ENCODE measurements around the gene GPR37.

Gene GPR37

GRCh38 chr7:124790645-124791044 is 25.1 kb upstream of the GPR37 start:
- DNase-seq (ENCODE audit: low read depth): no peak
- TF ChIP-seq CTCF (conservative IDR thresholded peaks at IDR 0.05; ENCODE audit: low read depth, low read length): no peak
- no peak overlapping the region for H3K4me3 ChIP-seq (ENCODE audit: low read length)

- no peak overlapping the region for H3K4me3 ChIP-seq (ENCODE audit: low read length)
- no peak for TF ChIP-seq CTCF (conservative IDR thresholded peaks at IDR 0.05; ENCODE audit: low read depth, low read length)
- no peak for DNase-seq (ENCODE audit: low read depth)
Observed at GRCh38 chr7:124785994-124786393, 20.4 kb upstream of the GPR37 start.

GRCh38 chr7:124784879-124785818 is 19.6 kb upstream of the GPR37 start:
- H3K4me3 ChIP-seq (ENCODE audit: low read length): no peak overlapping the region
- no peak for DNase-seq (ENCODE audit: low read depth)
- TF ChIP-seq CTCF (conservative IDR thresholded peaks at IDR 0.05; ENCODE audit: low read depth, low read length): peak; percentile 93

- TF ChIP-seq CTCF (conservative IDR thresholded peaks at IDR 0.05; ENCODE audit: low read depth, low read length): no peak
- H3K4me3 ChIP-seq (ENCODE audit: low read length): no peak overlapping the region
- no peak for DNase-seq (ENCODE audit: low read depth)
Observed at GRCh38 chr7:124783271-124783670, 17.7 kb upstream of the GPR37 start.

- DNase-seq (ENCODE audit: low read depth): no peak
- no peak for TF ChIP-seq CTCF (conservative IDR thresholded peaks at IDR 0.05; ENCODE audit: low read depth, low read length)
- no peak overlapping the region for H3K4me3 ChIP-seq (ENCODE audit: low read length)
Observed at GRCh38 chr7:124781907-124782734, 16.5 kb upstream of the GPR37 start.

GRCh38 chr7:124781418-124781817 is 15.8 kb upstream of the GPR37 start:
- no peak for TF ChIP-seq CTCF (conservative IDR thresholded peaks at IDR 0.05; ENCODE audit: low read depth, low read length)
- no peak for DNase-seq (ENCODE audit: low read depth)
- no peak overlapping the region for H3K4me3 ChIP-seq (ENCODE audit: low read length)
